ENCODE measurements around the gene SMYD1. TPM values are rescaled to one million over a fixed set of nuclear protein-coding genes. Genes with fewer than 3 reads are reported as not detected.

SMYD1 gene
- total RNA-seq, 1 donor from 2014 or later = not detected

DNA sequence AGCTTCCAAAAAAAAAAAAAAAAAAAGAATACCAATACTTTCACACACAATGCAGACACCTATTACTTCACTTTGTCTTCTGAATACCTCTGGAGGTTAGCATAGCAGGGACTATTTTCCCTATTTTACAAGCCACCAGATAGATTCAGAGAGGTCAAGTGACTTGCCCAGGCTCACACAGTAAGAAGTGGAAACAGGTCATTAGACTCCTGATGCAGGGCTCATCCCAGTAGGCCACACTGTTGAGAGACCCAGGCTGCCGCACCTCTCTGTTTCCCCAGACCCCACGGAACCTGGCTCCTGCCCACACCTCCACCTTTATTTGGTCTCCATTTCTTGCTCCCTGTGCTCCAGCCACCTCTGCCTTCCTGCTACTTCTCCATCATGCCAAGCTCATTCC lies 19.4 kb downstream of the SMYD1 start:
- no peak for DNase-seq (ENCODE audit: low spot score)

DNA sequence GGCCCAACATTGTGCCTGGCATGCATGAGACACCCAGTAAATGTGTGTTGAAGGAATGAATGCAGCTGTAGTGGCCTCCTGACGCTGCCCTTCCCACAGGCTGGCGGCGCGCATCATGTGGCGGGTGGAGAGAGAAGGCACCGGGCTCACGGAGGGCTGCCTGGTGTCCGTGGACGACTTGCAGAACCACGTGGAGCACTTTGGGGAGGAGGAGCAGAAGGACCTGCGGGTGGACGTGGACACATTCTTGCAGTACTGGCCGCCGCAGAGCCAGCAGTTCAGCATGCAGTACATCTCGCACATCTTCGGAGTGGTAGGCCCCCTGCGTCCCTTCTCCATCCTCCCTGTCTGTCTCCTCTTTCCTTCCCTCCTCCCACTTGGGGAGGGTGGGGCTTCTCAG lies 20.1 kb downstream of the SMYD1 start:
- DNase-seq (ENCODE audit: low spot score) = no peak

DNA sequence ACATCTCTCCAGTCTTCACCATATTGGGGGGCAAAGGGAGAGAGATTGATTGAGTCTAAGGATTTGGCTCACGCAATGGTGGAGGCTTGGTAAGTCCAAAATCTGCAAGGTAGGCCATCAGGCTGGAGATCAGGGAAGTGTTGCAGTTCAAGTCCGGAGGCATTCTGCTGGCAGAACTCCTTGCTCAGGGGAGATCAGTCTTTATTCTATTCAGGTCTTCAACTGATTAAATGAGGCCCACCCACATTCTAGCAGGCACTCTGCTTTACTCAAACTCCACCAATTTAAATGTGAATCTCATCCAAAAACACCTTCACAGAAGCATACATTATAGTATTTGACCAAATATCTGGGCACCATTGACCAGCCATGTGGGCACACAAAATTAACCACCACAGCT lies 21.4 kb downstream of the SMYD1 start:
- DNase-seq (ENCODE audit: low spot score) = no peak

DNA sequence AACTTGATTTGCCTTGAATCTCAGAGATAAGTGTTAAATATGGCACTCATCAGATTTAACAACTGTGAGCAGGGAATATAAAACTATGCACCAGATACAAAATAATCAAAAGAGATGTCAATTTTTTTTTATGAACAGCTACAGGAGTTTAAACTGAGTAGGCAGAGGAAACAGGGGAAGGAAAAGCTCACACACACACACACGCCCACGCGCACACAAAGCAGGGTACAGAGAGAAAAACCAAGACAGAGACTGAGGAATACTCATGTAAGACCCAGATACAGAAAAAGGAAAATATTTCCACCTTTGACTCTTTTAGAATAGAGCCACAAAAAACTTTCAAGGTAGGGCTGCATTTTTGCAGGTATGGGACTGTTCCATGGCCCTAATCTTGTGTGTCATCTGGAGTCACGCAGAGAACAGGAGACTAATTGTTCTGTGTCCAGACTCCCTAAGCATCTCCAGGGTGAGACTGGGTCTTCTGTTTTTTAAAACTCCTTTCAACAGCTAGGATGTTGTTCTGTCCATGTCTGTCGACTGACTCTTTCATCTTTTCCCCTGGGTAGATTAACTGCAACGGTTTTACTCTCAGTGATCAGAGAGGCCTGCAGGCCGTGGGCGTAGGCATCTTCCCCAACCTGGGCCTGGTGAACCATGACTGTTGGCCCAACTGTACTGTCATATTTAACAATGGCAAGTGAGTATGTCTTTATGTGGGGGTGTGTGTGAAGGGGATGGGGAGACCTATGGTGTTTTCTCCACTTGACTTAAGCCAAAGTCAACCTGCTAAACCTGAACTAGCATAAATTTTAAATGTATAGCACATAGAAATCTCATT lies 23.0 kb downstream of the SMYD1 start:
- DNase-seq (ENCODE audit: low spot score) = no peak

DNA sequence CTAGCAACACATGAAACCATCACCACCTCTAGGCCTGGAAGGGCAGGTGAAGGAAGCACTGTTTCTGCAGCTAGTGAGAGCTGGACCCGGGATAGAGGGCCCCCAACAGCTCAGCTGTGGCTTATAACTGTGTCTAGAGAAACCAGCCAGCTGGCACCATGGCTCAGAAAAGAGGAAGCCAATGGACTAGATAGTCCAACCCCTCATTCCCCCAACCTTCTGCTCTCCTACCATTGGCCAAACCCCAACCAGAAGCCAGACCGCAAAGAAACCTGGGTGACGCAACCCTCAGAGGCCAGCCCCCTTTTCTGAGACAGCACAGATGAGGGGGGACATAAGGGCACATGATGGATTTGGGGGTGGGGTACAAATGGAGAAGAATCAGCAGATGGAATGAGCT lies 24.3 kb downstream of the SMYD1 start:
- DNase-seq (ENCODE audit: low spot score) = no peak

DNA sequence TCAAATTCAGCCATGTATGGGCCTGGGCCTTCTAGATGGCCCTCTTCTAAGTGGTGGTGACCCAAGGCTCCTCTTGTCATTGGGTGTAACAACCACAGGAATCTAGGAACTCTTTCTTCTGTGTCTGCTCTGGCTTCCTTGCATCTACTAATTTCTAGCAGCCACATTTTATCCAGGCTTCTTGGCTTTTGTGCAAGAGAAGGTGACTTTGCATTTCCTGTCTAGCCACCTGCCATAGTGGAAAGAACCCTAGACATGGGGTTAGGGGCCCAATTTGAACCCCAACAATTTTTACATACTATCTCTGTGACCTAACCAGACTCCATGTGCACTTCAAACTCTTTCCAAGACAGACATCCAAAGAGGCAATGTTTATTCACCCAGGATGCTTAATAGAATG lies 25.1 kb downstream of the SMYD1 start:
- DNase-seq (ENCODE audit: low spot score) = no peak

DNA sequence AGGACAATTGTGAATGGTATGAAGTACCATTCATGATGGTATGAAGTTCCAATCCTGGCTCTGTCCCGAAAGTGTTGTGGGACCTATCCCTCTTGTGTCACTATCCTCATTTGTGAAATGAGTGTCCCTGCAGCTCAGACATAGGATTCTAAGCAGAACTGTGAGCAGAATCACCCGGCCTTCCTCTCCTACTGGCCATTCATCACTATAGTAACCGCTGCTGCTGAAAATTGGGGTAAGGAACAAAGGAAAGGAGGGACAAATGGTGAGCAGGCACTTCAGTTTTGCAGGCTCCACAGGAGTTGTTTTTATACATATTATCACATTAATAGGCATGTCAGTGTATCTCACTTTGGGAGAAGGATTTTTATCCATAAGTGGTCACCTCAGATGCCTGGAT lies 27.4 kb downstream of the SMYD1 start:
- DNase-seq (ENCODE audit: low spot score) = no peak

DNA sequence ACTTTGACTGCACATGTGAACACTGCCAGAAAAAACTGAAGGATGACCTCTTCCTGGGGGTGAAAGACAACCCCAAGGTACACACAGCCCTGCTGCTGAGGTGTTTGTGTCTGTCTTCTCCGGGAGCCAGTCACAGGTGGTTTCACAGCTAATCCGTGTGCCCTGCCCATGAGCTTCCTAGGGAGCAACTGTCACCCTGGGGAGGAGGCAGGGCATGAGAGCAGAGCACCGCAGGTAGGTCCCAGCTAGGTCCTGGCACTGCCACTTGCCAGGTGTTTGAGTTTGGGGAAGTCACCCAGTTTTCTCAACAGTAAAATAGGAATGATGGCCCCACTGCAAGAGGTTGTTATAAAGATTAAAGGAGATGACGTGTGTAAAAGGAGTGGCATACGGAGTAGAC lies 29.1 kb downstream of the SMYD1 start:
- no peak for DNase-seq (ENCODE audit: low spot score)

DNA sequence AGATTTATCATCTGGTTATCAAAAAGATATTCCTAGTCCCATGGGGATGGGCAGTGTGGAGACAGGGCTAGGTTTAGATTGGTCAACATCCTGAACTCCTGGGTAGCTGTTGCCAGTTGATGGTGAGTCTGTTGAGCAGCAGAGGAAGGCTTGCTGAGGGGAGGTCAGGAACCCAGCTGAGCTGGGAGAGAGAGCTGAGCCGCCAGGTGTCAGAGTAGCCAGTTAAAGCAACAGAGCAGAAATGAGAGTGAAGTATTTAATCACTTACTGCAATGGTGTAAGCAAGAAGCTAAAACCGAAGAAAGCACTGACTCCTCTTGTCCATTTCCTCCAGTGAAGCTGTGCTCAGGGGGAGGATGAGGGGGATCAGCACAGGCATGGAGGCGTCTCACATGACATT lies 29.6 kb downstream of the SMYD1 start:
- DNase-seq (ENCODE audit: low spot score) = no peak

DNA sequence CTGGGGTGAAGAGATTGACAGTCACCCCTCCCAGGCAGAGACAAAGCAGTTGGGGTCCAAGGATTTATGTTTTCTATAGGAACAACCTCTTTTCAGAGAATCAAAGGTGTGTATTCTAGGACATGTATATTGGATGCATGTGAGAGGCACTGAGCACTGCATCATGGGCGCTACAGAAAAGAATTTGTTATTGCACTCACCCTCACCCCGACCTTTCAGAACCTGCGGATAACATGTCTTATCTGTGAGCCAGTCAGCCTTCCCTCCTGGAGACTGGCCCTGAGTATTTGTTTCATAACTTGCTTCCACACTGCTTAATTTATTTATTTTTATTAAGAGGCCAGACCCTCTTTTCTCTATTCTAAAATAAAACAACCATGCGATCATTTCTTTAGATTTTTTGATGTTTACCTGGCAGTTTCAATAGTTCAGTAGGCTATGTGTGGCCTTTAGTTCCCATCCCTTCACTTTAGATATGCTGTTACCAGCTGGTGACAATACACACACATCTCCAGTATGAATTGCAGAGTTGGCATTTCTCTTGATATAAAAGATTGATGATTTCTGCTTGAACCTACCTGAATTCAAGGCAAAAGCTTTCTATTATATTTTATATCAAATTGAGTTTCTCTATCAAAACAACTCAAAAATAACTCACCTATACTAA lies 30.4 kb downstream of the SMYD1 start:
- DNase-seq (ENCODE audit: low spot score) = no peak

DNA sequence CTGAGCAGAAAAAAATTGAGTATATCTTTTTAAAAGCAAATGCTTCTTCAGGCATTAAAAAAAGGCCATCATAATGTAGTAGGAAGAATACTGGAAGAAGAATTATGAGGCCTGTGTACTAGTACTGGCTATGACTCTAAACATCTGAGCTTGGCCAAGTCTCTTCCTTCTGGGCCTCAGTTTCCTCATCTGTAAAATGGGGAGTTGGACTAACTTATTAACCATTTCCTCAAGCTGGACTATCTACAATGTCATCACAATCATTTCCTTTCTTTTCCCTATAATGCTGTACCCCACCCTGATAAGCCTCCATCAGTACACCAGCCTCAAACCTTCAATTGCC lies 30.9 kb downstream of the SMYD1 start:
- no peak for DNase-seq (ENCODE audit: low spot score)

DNA sequence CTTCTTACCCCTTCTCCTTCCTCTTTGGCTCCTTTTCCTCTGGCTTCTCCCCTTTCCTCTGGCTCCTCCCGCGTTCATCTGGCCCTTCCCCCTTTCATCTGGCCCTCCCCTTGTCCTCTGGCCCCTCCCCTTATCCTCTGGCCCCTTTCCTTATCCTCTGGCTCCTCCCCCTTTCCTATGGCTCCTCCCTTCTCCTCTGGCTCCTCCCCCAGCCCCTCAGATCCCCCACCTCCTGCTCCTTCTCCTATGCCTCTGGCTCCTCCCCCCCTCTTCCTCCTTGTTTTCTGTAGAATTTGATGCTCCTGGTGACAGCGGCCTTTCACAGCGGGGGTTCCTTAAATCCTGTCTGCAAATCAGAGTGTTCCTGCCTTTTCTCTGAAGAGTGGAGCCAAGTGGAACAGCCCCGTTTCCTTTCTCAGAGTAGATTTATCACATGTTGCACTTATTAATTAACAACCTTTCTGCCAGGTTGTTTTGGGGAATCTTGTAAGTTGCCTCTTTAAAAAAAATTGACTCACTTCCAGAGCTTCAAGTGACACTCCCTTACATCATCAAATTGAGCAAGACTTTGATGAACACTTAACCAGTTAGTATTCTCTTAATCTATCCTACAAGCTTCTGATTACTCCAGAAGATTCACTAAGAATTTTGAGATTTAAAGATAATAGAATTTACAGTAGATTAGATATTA lies 32.3 kb downstream of the SMYD1 start:
- no peak for DNase-seq (ENCODE audit: low spot score)

DNA sequence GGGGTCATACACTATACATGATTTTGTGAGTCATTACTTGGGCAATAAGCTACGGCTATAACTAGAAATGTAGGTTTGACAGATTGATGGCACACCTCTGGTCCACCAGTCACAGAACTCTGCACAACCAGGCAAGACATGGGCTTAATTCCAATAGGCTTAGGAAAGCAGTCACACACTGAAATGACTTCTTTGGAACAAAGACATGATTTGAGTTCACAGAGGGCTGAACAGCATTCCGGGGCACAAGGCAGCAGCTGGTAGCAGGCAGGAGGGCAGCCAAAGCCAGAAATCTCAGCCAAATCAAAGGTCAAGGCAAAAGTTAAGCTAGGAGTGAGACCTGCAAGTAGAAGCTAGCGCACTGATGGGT lies 32.8 kb downstream of the SMYD1 start:
- DNase-seq (ENCODE audit: low spot score) = no peak

DNA sequence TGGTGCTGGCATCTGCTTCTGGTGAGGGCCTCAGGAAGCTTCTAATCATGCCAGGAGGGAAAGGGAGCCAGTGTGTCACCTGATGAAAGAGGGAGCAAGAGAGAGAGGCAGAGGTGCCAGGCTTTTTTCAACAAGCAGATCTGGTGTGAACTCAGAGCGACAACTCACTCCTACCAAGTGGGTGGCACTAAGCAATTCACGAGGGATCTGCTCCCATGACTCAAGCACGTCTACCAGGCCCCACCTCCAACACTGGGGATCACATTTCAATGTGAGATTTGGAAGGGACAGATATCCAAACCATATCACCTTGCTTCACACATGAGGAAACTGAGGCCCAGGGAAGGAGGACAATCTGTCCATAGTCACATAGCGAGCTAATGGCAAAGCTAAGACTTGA lies 41.2 kb downstream of the SMYD1 start:
- no peak for DNase-seq (ENCODE audit: low spot score)

DNA sequence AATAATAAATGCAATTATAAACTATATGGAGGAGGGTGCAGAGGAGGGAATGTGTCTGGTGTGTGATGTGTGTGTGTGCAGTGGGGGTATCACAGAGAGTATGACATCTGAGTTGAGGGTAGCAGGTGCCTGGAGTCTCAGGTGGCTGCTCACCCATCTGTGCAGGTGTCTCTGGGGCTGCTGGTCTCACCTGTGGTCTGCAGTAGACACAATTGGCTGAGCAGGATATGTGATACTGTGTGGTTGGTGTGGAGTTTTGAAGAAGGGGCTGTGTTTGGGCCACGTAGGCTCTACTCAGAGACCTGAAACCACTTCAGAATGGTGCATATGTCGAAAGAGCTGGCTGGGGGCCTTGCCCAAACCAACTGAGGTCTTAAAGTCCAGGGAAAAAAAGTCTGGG lies 43.2 kb downstream of the SMYD1 start:
- no peak for DNase-seq (ENCODE audit: low spot score)

DNA sequence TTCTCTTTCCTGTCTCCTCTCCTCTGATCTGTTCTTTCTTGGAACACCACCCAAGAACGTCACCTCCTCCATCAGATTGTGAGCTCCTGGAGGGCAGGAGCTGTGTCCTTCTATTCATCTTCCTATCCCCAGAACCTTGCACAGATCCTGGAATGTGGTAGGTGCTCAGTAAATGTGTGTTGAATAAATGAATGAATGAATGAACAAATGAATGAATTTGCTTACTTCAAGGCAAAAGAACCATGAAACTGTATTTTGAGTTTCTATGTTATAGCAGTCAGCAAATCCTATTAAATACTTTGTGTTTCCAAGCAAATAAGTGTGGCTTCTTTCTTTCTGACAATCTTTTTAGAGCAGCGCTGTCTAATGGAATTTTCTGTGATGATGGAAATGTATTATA lies 45.4 kb downstream of the SMYD1 start:
- no peak for DNase-seq (ENCODE audit: low spot score)

DNA sequence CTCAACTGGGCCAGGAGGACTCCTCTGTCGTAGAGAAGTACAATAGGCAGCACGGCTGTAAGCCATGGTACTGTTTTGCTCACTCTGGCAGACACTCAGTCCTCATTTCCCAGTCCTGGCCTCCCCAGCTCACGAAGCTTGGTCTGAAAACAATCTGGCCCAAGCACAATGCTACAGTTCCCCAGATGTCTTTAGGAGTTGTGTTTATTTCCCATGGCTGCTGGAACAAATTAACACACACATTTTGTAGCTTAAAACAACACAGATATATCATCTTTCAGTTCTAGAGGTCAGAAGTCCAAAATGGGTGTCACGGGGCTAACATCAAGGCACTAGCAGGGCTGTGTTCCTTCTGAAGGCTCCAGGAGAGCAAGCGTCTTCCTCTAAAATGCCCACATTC lies 47.3 kb downstream of the SMYD1 start:
- DNase-seq (ENCODE audit: low spot score) = no peak

DNA sequence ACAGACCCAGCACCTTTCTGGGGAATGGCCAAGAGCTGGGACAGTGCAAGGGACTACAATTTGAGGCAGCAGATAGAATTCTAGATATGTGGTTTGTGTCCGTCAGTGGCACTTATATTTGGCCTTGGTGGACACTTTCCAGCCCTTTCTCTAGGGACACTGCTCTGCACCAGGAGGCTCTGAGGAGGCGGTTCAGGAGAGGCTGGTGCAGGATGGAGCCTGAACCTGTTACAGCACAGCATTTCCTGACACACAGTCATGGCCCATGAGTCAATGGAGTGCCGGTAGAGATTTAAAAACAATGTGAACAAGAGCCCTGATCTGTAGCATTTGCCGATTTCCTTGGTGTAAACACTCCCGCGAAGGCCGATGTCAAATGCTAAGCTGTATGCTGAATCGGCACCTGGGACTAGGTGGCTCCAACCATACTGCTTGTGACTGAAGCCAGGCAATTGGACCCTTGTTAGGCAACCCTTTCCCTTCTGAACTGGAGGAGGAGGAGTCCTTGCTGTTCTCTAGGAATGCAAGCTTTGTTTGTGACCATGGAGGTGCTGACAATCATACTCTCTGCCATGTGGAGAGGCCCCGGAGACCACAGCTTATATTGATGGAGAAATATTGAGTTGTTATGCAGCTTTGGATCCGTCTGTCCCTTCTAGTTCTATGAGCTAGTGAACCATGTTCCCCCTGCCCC lies 48.3 kb downstream of the SMYD1 start:
- no peak for DNase-seq (ENCODE audit: low spot score)

DNA sequence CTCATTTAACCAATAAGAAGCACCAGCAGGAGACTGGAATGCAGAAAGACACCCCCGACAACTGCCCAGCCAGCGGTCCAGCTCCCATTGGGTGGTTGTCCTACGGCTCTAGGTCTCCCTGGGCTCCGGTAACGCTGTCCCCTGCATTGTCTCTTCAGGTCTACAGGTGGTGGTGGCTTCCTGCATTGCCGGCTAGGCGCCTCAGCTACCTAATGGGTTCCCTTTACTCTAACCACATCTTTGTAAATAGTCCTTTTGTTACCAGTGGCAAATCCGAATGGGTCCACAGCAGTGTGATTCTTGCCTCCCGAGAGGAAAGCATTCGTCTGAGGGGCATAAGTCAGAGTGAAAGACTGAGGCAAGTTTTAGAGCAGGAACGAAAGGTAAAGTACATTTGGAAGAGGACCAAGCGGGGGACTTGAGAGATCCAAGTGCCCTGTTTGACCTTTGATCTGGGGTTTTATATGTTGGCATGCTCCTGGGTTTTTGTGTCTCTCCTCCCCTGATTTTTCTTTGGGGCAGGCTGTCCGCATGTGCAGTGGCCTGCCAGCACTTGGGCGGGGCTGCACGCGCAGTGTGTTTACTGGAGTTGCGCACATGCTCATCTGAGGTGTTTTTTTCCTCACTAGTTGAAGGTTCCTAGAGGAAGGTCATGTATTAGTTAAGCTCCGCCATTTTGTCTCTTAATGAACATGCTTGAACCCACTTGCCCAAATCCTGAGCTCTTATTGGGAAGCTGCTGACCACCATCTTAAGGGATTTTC lies 49.2 kb downstream of the SMYD1 start:
- DNase-seq (ENCODE audit: low spot score) = no peak

DNA sequence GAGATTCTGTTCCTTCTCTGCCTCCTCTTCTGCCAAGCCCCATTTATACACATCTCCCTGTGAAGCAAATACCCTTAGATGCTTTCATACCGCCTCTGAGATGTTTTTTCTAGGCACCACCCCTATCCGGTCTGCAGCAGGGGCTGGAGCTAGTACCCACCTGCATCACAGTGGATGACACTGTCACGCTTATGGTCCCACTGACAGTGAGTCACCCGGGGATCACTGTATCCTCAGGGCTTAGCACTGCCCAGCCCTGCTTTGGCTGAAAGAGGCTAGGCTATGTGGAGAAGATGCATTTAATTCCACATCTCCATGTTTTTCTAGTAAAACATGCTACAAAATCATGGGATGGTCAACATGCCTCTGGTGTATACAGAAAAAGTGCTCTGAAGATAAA lies 50.3 kb downstream of the SMYD1 start:
- no peak for DNase-seq (ENCODE audit: low spot score)

DNA sequence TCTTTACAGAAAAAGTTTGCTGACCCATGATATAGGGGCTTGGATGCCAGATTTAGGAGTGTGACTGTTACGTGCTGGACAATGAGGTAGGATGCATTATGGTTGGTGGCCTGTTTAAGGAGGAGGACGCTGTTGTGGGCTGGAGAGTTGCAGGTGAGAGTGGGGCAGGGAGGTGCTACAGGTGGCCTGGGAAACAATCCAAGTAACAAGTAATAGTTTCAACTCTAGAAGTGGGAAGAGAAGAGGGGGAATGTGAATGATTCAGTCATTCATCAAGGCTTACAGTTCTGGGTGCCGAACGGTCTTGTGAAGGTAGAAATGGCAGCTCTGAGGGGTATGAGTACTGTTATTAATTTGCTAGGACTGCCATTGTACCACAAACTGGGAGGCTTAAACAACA lies 54.1 kb downstream of the SMYD1 start:
- DNase-seq (ENCODE audit: low spot score) = no peak

All from ureter (tissue), 1 donor.